ENCODE data around the gene COQ8A. TPM values are rescaled to one million over a fixed set of nuclear protein-coding genes. Genes with fewer than 3 reads are reported as not detected.

Gene COQ8A
- total RNA-seq, 2 experiments from 2014 or later: 55.0 to 56.0 TPM

- no peaks in the 10 kb centered on the region for H3K9me3 Mint-ChIP-seq
- no peak for ATAC-seq (ENCODE audit: poor library complexity)
- TF ChIP-seq CTCF (IDR thresholded peaks at IDR 0.05): no peak
Measured at GRCh38 chr1:226940806-226941067, 643 bp downstream of the COQ8A start.

GRCh38 chr1:226942392-226942791, 2.3 kb downstream of the COQ8A start:
- Histone ChIP-seq H3K9me3 (ENCODE audit: control insufficient read depth in 1 of 2, insufficient read depth in 1 of 2, low read length in 2 of 2) (no peaks in the 10 kb centered on the region), H3K4me1 (ENCODE audit: insufficient read depth, low read length) (peaks cover 56% of the 10 kb centered on the region), H3K36me3 (ENCODE audit: insufficient read depth, low read length) (no peaks in the 10 kb centered on the region), H3K27ac (ENCODE audit: low read depth in 1 of 2, low read length in 2 of 2) (no peak overlapping the region), H3K4me3 (ENCODE audit: low read length) (no peak overlapping the region), H3K27me3 (ENCODE audit: control insufficient read depth in 1 of 2, insufficient read depth in 2 of 2, low read length in 2 of 2) (no peaks in the 10 kb centered on the region)
- CTCF ChIA-PET: no interaction called here
- Mint-ChIP-seq H3K36me3 (ENCODE audit: low read depth) (peaks cover 25% of the 10 kb centered on the region), H3K27me3 (no peaks in the 10 kb centered on the region), H3K4me1 (ENCODE audit: low read depth) (peaks cover 87% of the 10 kb centered on the region), H3K4me3 (peak overlapping the region; percentile 74), H3K9me3 (no peaks in the 10 kb centered on the region), H3K27ac (peak overlapping the region; percentile 95)
- POLR2A ChIA-PET: no interaction called here
- DNase-seq: no peak
- no peak for ATAC-seq (ENCODE audit: poor library complexity)
- no peak for TF ChIP-seq CTCF (IDR thresholded peaks at IDR 0.05)
- intact Hi-C loops (cut with DNase I, micrococcal nuclease): loop anchor here in 1 of 2 experiments (10.0 kb wide), 1 partner anchor 1142 kb away; the partner anchor contains the start of gene ARF1

More at GRCh38 chr1:226940806-226941067, 643 bp downstream of the COQ8A start:
- H3K9me3 ChIP-seq (ENCODE audit: control insufficient read depth in 1 of 2, insufficient read depth in 1 of 2, low read length in 2 of 2): no peaks in the 10 kb centered on the region
- Mint-ChIP-seq H3K27ac (peak overlapping the region; percentile 95), H3K27me3 (no peaks in the 10 kb centered on the region), H3K4me3 (peak overlapping the region; percentile 91), H3K4me1 (ENCODE audit: low read depth) (peaks cover 73% of the 10 kb centered on the region), H3K36me3 (ENCODE audit: low read depth) (peaks cover 21% of the 10 kb centered on the region)
- POLR2A ChIA-PET: interaction anchor here (0.5 to 2.9 kb wide), 15 partner anchors 9 to 1546 kb away, joined by 3 to 53 read pairs (median 5); partner anchors contain the start of genes CDC42BPA, H3-3A, ITPKB and LBR
- peak overlapping the region in 1 of 2 donors; percentile 98 for H3K27ac ChIP-seq (ENCODE audit: low read depth in 1 of 2, low read length in 2 of 2)
- H3K36me3 ChIP-seq (ENCODE audit: insufficient read depth, low read length): no peaks in the 10 kb centered on the region
- CTCF ChIA-PET: interaction anchor here (1.2 kb wide), 1 partner anchor 533 kb away, joined by 5 read pairs; the partner anchor contains the start of gene PARP1
- intact Hi-C loops (cut with DNase I, micrococcal nuclease): loop anchor here (1.0 to 10.0 kb wide), 2 partner anchors 314 to 1144 kb away; partner anchors contain the start of gene ARF1 (in 1 of the 2)
- DNase-seq: no peak
- peak overlapping the region; percentile 94 for H3K4me3 ChIP-seq (ENCODE audit: low read length)
- H3K27me3 ChIP-seq (ENCODE audit: control insufficient read depth in 1 of 2, insufficient read depth in 2 of 2, low read length in 2 of 2): no peaks in the 10 kb centered on the region
- H3K4me1 ChIP-seq (ENCODE audit: insufficient read depth, low read length): peaks cover 46% of the 10 kb centered on the region

- H3K36me3 ChIP-seq (ENCODE audit: insufficient read depth, low read length): no peaks in the 10 kb centered on the region
- Mint-ChIP-seq H3K27me3 (no peaks in the 10 kb centered on the region), H3K4me3 (no peak overlapping the region), H3K9me3 (no peaks in the 10 kb centered on the region), H3K27ac (peak overlapping the region; percentile 55), H3K4me1 (ENCODE audit: low read depth) (peaks cover 87% of the 10 kb centered on the region), H3K36me3 (ENCODE audit: low read depth) (peaks cover 27% of the 10 kb centered on the region)
- H3K4me3 ChIP-seq (ENCODE audit: low read length): no peak overlapping the region
- H3K27me3 ChIP-seq (ENCODE audit: control insufficient read depth in 1 of 2, insufficient read depth in 2 of 2, low read length in 2 of 2): no peaks in the 10 kb centered on the region
- DNase-seq (no peak), ATAC-seq (ENCODE audit: poor library complexity) (no peak)
- H3K27ac ChIP-seq (ENCODE audit: low read depth in 1 of 2, low read length in 2 of 2): no peak overlapping the region
- ChIA-PET POLR2A (no interaction called here), CTCF (interaction anchor here (1.0 kb wide), 1 partner anchor 59 kb away, joined by 3 read pairs; no protein-coding TSS in a partner anchor)
- TF ChIP-seq CTCF (IDR thresholded peaks at IDR 0.05): no peak
- H3K9me3 ChIP-seq (ENCODE audit: control insufficient read depth in 1 of 2, insufficient read depth in 1 of 2, low read length in 2 of 2): peaks cover 0 to 3% of the 10 kb centered on the region in 2 experiments
- peaks cover 53% of the 10 kb centered on the region for H3K4me1 ChIP-seq (ENCODE audit: insufficient read depth, low read length)
- intact Hi-C loops (cut with DNase I, micrococcal nuclease): loop anchor here in 1 of 2 experiments (10.0 kb wide), 1 partner anchor 1142 kb away; the partner anchor contains the start of gene ARF1
Measured at GRCh38 chr1:226943156-226943555, 3.1 kb downstream of the COQ8A start.

Data from CD4-positive, alpha-beta T cell (primary cell).